GM21529 (cell line): Measurements from ENCODE around the gene P4HA2.
A peak's percentile ranks its signal among the peaks of the same experiment; 100 is the strongest.

Experiments used
- ATAC-seq: cut with Tn5 transposase; IDR thresholded peaks from one replicate; pipeline ENCODE4 v1.9.1; 2021; ENCODE audit not compliant: unreplicated experiment

Gene P4HA2

DNA sequence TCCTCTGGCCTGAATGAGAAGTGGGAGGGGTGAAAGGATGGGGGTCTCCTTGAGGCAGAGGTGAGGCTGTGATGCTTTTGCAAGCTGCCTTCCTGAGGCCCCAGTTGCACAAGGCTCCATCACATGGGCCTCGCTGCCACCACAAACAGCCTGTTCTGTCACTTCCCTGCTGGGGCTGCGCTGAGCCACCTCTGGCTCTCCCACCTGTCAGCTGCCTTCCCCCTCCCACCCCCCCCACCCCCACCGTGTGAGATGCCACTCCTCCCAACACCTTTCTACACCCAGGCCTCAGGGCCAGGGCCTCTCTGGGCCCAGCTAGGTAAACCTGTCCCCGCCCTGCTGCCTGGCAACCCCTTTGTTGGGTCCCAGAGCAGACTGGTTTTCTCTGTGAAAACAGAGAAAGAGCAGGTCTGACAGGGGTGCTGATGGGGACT lies 25.4 kb upstream of the P4HA2 start:
- ATAC-seq: no peak

DNA sequence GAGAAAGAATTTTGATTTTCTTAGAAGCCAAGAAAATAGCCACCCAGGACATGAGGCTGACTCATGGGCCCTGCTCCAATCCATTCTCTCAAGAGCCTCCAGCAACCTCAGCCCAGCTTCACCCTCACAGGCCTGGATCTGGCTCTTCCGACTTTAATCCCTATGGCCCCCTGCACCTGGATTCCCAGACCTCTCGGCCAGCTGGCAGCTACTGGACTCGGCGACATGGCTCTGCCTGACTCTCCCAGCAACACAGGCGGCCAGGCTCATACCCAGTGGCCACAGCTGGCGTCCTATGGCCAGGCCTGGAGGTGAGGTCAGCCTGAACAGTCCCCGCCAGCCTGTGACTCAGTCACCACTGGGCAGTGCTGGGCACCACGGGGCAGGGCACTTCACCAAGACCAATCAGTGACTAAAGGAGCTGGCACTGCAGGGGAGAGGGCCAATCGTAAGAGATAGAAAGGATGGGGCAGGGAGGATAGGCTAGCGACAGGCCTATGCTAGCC lies 23.6 kb upstream of the P4HA2 start:
- no peak for ATAC-seq

DNA sequence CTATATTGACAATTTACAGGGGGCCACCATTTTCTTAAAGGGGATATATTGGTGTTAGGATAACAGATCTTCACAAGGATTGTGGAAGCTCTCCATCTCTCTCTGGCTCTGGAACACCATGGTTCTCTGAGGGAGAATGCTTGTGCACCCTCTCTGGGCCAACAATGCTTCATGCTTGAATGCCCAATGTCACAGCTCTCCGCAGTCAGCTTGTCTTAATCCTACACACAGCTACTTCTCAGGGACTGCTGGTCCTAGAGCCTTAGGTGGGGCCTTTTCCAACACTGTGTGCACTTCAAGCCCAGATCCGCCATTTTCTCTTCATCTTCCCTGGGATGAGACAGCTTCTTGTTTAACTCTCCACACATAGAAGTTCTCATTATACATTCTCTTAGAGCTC lies 22.9 kb upstream of the P4HA2 start:
- no peak for ATAC-seq

- no peak for ATAC-seq
Measured at GRCh38 chr5:132246806-132247205, 19.2 kb upstream of the P4HA2 start.

GRCh38 chr5:132245593-132245992 lies 17.9 kb upstream of the P4HA2 start:
- ATAC-seq: no peak

GRCh38 chr5:132243366-132243977 lies 15.8 kb upstream of the P4HA2 start:
- ATAC-seq: no peak

DNA sequence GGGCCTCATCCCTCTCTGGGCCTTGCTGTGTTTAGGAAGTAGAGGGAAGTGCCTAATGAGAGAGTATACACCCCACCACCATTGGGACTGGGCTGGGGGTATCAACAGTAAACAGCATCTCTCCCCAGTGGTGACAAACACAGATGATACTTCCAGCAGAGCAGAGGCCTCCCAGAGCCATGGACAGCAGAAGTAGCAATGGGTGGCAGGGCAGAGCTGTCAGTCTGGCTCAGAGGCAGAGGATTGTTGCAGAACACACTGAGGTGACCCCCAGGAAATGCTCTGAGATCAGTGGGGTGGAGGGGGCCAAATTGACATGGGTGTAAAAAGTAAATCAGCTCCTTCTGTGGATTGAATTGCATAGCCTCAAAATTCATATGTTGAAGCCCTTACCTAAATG lies 12.1 kb upstream of the P4HA2 start:
- ATAC-seq: no peak

- no peak for ATAC-seq
Measured at GRCh38 chr5:132238901-132239500, 11.3 kb upstream of the P4HA2 start.

DNA sequence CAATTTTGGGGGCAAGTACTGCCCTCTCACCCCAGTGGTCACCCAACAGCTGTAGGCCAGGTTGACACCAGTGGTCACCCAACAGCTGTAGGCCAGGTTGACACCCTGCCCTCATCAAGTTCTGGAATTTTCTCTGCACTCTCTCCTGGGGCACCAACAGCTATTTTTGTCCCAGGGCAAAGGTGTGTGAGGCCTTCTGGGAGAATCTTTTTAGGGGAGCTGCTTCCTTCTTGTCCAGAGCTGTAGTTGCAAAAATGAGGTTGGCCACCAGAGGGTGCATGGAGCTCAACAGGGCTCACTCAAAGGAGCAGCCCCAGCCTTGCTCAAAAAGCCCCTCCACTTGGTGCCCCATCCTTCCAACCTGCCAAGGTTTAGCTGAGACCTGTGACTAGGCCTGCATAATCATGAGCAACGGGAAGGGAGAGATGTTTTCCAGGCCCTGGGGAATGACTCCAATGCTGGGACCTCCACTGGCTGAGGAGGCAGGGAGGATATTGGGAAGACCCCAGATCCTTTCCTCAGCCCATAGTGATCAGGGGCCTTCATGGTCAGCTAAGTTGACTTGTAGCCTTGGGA lies 10.6 kb upstream of the P4HA2 start:
- ATAC-seq: peak; percentile 89

GRCh38 chr5:132237670-132238069 lies 10.0 kb upstream of the P4HA2 start:
- ATAC-seq: no peak

DNA sequence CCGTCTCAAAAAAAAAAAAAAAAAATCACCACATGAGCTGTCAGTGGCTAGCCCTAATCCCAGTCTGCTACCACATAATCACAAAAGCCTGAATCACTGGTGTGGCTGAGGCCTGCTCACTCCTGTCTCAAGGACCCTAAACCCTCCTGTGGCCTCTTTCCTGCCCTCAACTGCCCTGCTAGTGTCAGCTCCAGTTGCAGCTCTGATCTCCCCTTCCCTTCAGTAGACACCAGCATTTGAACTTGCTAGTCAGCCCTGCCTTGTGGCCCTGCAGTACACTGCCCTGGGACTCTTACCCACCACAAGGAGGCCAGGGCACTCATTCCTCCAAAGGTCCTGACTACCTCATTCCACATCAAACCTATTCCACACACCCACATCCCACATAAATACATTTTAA lies 9.5 kb upstream of the P4HA2 start:
- ATAC-seq: no peak

- ATAC-seq: no peak
Measured at GRCh38 chr5:132235340-132235739, 7.7 kb upstream of the P4HA2 start.

DNA sequence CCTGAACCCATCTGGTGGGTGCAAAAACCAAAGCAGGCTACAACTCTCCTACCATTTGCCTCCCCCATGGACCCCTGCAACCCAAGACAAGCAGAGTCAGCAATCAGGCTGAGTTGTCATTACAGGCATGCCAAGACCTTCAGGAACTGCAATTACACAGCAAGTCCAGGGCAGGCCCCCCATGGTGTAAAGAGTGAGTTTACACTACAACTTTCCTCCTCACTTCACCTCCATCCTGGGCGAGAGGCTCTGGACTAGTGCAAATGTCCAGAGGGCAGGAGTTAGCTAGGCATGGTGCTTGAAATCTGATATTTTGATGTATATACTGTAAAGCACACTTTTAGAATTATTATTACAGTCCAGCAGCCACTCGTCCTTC lies 7.0 kb upstream of the P4HA2 start:
- ATAC-seq: no peak

DNA sequence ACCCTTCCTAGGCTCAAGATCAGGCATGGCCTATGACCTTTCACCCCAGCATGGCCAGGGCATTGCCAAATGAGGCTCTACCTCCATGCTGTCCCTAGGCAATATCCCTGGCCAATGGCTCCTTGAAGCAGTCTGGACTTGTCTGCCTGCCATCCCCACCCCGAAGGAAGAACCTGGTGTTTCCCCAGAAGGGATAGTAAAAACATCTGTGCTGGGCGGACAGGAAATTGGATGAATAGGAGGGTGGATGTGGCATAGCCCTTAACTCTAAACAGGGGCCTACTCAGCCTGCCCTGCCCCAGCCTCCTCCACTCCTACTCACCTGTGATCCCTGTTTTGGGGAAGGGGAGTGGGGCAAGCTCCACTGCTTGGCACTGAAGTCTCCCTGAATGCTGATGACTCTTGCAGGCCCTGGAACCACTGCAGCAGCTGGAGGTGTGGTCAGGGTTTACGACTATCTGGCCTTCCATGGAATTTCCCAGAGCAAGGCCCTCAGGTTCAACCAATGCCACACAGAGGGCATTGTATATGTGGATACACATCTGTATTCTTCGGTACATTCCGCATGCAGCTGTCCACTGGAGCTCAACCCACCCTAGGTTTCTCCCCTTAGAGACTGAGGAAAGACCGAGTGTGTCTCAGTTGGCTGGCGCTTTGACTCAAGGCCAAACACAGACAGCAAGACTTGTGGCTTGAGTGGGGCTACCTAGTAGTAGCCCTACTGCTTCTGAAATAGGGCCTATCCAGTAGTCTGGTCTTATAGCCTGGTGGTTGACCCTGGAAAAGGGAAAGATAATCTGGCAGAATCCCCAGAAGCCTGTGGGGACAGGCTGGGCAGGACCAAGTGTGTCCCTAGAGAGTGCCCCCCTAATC lies 6.4 kb upstream of the P4HA2 start:
- ATAC-seq: no peak

DNA sequence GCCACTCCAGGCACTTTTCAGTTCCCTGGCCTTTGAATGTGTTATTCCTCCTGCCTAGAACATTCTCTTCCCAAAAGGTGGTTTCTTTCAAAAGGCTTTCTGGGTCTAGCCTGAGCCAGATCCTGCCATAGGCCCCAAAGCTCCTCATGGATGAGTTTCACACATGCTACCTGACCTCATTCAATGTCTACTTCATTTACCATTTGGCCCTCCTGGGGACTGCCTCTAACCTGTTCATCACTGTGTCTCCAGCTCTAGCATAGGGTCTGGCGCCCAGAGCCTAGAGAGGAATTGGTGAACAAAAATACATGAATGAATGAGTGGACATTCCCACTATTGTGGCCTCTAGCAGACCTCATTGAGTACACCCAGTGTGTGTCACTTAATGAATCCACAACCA lies 5.4 kb upstream of the P4HA2 start:
- no peak for ATAC-seq

GRCh38 chr5:132232465-132232864 lies 4.8 kb upstream of the P4HA2 start:
- ATAC-seq: no peak

- ATAC-seq: no peak
Measured at GRCh38 chr5:132230871-132231270, 3.2 kb upstream of the P4HA2 start.

DNA sequence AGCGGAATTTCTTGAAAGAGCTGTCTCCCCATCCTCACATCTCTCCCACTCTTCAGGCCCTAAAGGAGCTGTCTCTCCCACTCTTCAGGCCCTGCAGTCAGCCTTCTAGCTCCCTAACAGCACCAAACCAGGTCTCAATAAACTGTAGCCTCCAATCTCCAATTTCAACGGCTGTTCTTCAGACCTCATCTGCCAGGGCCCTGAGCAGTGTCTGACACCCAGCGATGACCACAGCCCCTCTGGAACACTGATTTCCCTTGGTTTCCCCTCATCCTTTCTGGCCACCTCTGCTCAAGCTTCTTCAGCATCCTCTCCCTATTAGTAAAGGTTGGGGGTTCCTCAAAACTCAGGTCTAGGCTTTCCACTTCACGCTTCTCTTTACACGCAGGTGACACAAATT lies 1.6 kb upstream of the P4HA2 start:
- no peak for ATAC-seq

DNA sequence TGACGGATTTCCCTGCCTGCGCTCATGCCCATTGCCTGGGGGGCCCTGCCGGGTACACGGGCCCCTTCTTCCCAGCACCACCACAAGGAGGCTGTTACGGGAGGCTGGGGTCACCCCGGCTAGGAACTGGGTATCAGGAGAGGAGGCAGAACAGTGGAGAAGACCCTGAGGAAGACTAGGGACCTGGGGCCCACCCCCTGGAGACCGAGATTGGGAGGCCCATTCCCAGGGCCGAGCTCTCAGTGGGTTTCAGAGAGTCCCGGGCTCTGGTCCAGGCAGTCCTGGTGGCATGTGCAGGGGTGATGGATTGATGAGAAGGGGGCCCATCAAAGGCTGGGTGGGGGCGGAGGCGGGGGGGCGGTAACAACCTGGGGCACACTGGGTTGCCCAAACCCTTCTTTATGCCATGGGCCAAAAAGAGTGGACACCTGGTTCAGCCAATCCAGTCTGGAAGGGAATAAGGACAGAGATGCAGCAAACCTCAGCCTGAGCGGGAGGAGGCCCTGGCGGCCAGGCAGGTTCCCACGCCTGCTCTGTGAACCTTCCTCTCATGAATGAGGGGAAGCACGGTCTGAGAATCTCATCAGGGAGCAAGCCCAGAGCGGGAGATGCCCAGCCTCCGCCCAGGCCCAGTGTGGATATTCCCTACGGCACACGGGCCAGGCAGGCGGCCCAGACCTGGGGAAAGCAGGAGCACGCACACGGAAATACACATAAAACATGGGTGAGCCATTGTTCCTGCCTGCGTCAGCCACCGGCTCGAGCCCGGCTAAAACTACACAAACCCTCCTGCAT lies 785 bp upstream of the P4HA2 start:
- no peak for ATAC-seq

DNA sequence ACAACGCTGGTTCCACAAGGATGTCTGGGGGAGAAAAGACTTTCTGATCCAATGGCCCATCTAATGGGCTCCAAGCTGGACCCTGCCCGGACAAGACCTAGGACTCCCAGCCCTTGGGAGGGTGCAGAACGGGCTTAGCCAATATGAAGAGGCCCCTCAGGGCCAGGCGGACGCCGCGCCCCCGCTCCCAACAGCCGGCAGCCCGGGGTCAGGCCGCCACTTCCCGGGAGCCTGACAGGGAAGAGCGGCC lies 493 bp downstream of the P4HA2 start:
- no peak for ATAC-seq

GRCh38 chr5:132226516-132227234 lies 978 bp downstream of the P4HA2 start:
- no peak for ATAC-seq
